ENCODE results near the gene COL27A1.

COL27A1 gene

GRCh38 chr9:114117996-114118830 lies 37.1 kb upstream of the COL27A1 start:
- TF ChIP-seq EGR2 (tag by site-specific recombination; IDR thresholded peaks at IDR 0.05; ENCODE audit: low read depth) (peak; percentile 24; the same call in 1 of the 2 replicates), ZNF292 (tag by site-specific recombination; IDR thresholded peaks at IDR 0.05; ENCODE audit: borderline replicate concordance, low read depth) (no peak)
- no peak overlapping the region for H3K27ac ChIP-seq (ENCODE audit: extremely low read depth, low read depth, low read length)
- ChIA-PET CTCF (interaction anchor here (0.6 to 4.2 kb wide), 4 partner anchors 10 to 173 kb away, joined by 4 to 34 read pairs (median 6); partner anchors contain the start of gene COL27A1), POLR2A (no interaction called here)
- no peak overlapping the region for H3K4me3 ChIP-seq (ENCODE audit: low read depth, low read length)
- H3K9me3 ChIP-seq (ENCODE audit: control insufficient read depth, insufficient read depth, low read depth, low read length): no peaks in the 10 kb centered on the region
- no peaks in the 10 kb centered on the region for H3K4me1 ChIP-seq (ENCODE audit: control insufficient read depth, insufficient read depth, low read length)
- no peaks in the 10 kb centered on the region for H3K36me3 ChIP-seq (ENCODE audit: control insufficient read depth in 2 of 2, insufficient read depth in 1 of 2, low read length in 2 of 2)

- Histone ChIP-seq H3K4me1 (ENCODE audit: control insufficient read depth, insufficient read depth, low read length) (no peaks in the 10 kb centered on the region), H3K9me3 (ENCODE audit: control insufficient read depth, insufficient read depth, low read depth, low read length) (no peaks in the 10 kb centered on the region), H3K36me3 (ENCODE audit: control insufficient read depth in 2 of 2, insufficient read depth in 1 of 2, low read length in 2 of 2) (no peaks in the 10 kb centered on the region), H3K4me3 (ENCODE audit: low read depth, low read length) (no peak overlapping the region), H3K27ac (ENCODE audit: extremely low read depth, low read depth, low read length) (no peak overlapping the region)
- ChIA-PET POLR2A (no interaction called here), CTCF (interaction anchor here (2.2 to 4.2 kb wide), 2 partner anchors 11 to 35 kb away, joined by 5 to 34 read pairs; partner anchors contain the start of gene COL27A1)
- TF ChIP-seq ZNF529 (tag by site-specific recombination; IDR thresholded peaks at IDR 0.05; ENCODE audit: insufficient replicate concordance): no peak
- TF ChIP-seq KLF17 (tag by site-specific recombination; IDR thresholded peaks at IDR 0.05): no peak
- no peak for TF ChIP-seq ZSCAN18 (tag by site-specific recombination; IDR thresholded peaks at IDR 0.05)
- TF ChIP-seq KLF1 (tag by site-specific recombination; IDR thresholded peaks at IDR 0.05): no peak
- TF ChIP-seq ZNF140 (tag by site-specific recombination; IDR thresholded peaks at IDR 0.05): no peak
- TF ChIP-seq PRDM6 (tag by site-specific recombination; IDR thresholded peaks at IDR 0.05): no peak
- TF ChIP-seq PRDM10 (tag by site-specific recombination; IDR thresholded peaks at IDR 0.05): no peak
- no peak for TF ChIP-seq ZNF350 (tag by site-specific recombination; IDR thresholded peaks at IDR 0.05)
- TF ChIP-seq ZBTB17 (tag by site-specific recombination; IDR thresholded peaks at IDR 0.05): no peak
- TF ChIP-seq ZNF184 (tag by site-specific recombination; IDR thresholded peaks at IDR 0.05): no peak
- no peak for TF ChIP-seq ZNF580 (tag by site-specific recombination; IDR thresholded peaks at IDR 0.05)
- no peak for TF ChIP-seq ZBTB8A (tag by site-specific recombination; IDR thresholded peaks at IDR 0.05)
- no peak for TF ChIP-seq ZNF335 (tag by site-specific recombination; conservative IDR thresholded peaks at IDR 0.05)
- no peak for TF ChIP-seq ZNF433 (tag by site-specific recombination; IDR thresholded peaks at IDR 0.05; ENCODE audit: low read depth)
- TF ChIP-seq ZNF266 (tag by site-specific recombination; IDR thresholded peaks at IDR 0.05; ENCODE audit: low read depth): no peak
- no peak for TF ChIP-seq SCRT1 (tag by site-specific recombination; IDR thresholded peaks at IDR 0.05; ENCODE audit: borderline replicate concordance)
- no peak for TF ChIP-seq ZNF362 (tag by site-specific recombination; IDR thresholded peaks at IDR 0.05)
- TF ChIP-seq MZF1 (tag by site-specific recombination; IDR thresholded peaks at IDR 0.05; ENCODE audit: borderline replicate concordance): no peak
These were observed 35.8 kb upstream of the COL27A1 start for GRCh38 chr9:114119242-114120191.

All from HEK293 (cell line).